Fibroblast of the conjunctiva (primary cell): ENCODE measurements around the gene FAM114A2.
"Not testable (repeated sequence)": the region's sequence is repeated elsewhere in the genome, so short reads cannot be mapped to it uniquely, and the experiment has no call there.

Experiments
- DNase-seq: peaks from one replicate; pipeline ENCODE4 v3.0.0-alpha.2; 2010; ENCODE audit warnings: low read depth

The FAM114A2 gene

GRCh38 chr5:154047324-154047723 is 8.6 kb upstream of the FAM114A2 start:
- no peak for DNase-seq

- DNase-seq = no peak
Measured at GRCh38 chr5:154046486-154046885, 7.8 kb upstream of the FAM114A2 start.

GRCh38 chr5:154044581-154044980 is 5.9 kb upstream of the FAM114A2 start:
- no peak for DNase-seq

- no peak for DNase-seq
Measured at GRCh38 chr5:154044099-154044498, 5.4 kb upstream of the FAM114A2 start.

- no peak for DNase-seq
Measured at GRCh38 chr5:154042766-154043165, 4.1 kb upstream of the FAM114A2 start.

GRCh38 chr5:154039458-154039829 is 734 bp upstream of the FAM114A2 start:
- DNase-seq = no peak

GRCh38 chr5:154038261-154038706 is 426 bp downstream of the FAM114A2 start:
- DNase-seq = no peak

- DNase-seq = no peak
Measured at GRCh38 chr5:154034944-154035343, 3.8 kb downstream of the FAM114A2 start.

GRCh38 chr5:154031937-154032489 is 6.7 kb downstream of the FAM114A2 start:
- DNase-seq = no peak

- DNase-seq = no peak
Measured at GRCh38 chr5:154025951-154026350, 12.8 kb downstream of the FAM114A2 start.

GRCh38 chr5:154018919-154019318 is 19.8 kb downstream of the FAM114A2 start:
- not testable (repeated sequence) for DNase-seq

- no peak for DNase-seq
Measured at GRCh38 chr5:154015071-154015693, 23.5 kb downstream of the FAM114A2 start.

- DNase-seq = no peak
Measured at GRCh38 chr5:154010660-154011059, 28.1 kb downstream of the FAM114A2 start.

- no peak for DNase-seq
Measured at GRCh38 chr5:154005648-154006047, 33.1 kb downstream of the FAM114A2 start.

- no peak for DNase-seq
Measured at GRCh38 chr5:154002511-154003020, 36.1 kb downstream of the FAM114A2 start.

- no peak for DNase-seq
Measured at GRCh38 chr5:154002093-154002492, 36.6 kb downstream of the FAM114A2 start.

- DNase-seq = no peak
Measured at GRCh38 chr5:154000703-154001102, 38.0 kb downstream of the FAM114A2 start.

GRCh38 chr5:153999995-154000394 is 38.7 kb downstream of the FAM114A2 start:
- DNase-seq = no peak

- DNase-seq = no peak
Measured at GRCh38 chr5:153998768-153999167, 39.9 kb downstream of the FAM114A2 start.

- DNase-seq = no peak
Measured at GRCh38 chr5:153998010-153998409, 40.7 kb downstream of the FAM114A2 start.

- DNase-seq = no peak
Measured at GRCh38 chr5:153991168-153991567, 47.5 kb downstream of the FAM114A2 start.

GRCh38 chr5:153988510-153988909 is 50.2 kb downstream of the FAM114A2 start:
- no peak for DNase-seq

GRCh38 chr5:153987301-153987700 is 51.4 kb downstream of the FAM114A2 start:
- DNase-seq = no peak

GRCh38 chr5:153985498-153985897 is 53.2 kb downstream of the FAM114A2 start:
- no peak for DNase-seq
